HepG2 (cell line): Measurements from ENCODE around the gene EMILIN3. TPM values are rescaled to one million over a fixed set of nuclear protein-coding genes. Genes with fewer than 3 reads are reported as not detected.

Experiments used
- HNF4A ChIP-seq: sonication (generic); formaldehyde crosslinking; IDR thresholded peaks from 2 replicates; pipeline ENCODE4 v1.4.0; 2020; ENCODE audit warnings: missing genetic modification reagents
- MIXL1 ChIP-seq: IDR thresholded peaks from 2 replicates; pipeline ENCODE4 v1.6.1; 2016
- PAXIP1 ChIP-seq: sonication (generic); formaldehyde crosslinking; conservative IDR thresholded peaks from 2 replicates; pipeline ENCODE4 v1.4.0; 2020; ENCODE audit warnings: mild to moderate bottlenecking, missing genetic modification reagents, moderate library complexity
- SKIL ChIP-seq: sonication (generic); formaldehyde crosslinking; IDR thresholded peaks from 2 replicates; pipeline ENCODE4 v1.8.0; 2022; ENCODE audit warnings: missing genetic modification reagents, mild to moderate bottlenecking, moderate library complexity, borderline replicate concordance
- WIZ ChIP-seq: sonication (generic); formaldehyde crosslinking; IDR thresholded peaks from 2 replicates; pipeline ENCODE4 v1.5.1; 2020; ENCODE audit warnings: mild to moderate bottlenecking, missing genetic modification reagents
- polyA plus RNA-seq, 8 experiments: library from polyadenylated mRNA; depleted of rRNA in 3 of 8; stranded (reverse) in 7 of 8; unstranded in 1 of 8; fragments of >200 nt; fragmentation: Illumina TruSeq in 4 of 8; extraction: Trizol in 4 of 8; gene quantifications; 2 replicates each; pipeline versions ENCODE4 v1.2.1 to v1.2.3, GENCODE V29; 2011 to 2016; ENCODE audit warnings: low read depth in 4 of 8, missing spikeins in 1 of 8, mixed read lengths in 1 of 8; ENCODE audit not compliant: insufficient read depth in 1 of 8
- total RNA-seq, 5 experiments: library from RNA; depleted of rRNA; stranded (reverse); fragments of >200 nt; fragmentation: Illumina TruSeq; extraction: Trizol; gene quantifications; 2 replicates each; pipeline ENCODE4 v1.2.3, GENCODE V29; 2016; ENCODE audit warnings: low read depth in 1 of 5

Gene EMILIN3
- total and polyA plus RNA-seq, 2 of the 13 experiments (the other 11 are each of a cell fraction or from before 2014, with no cell fraction given) = 0.25 to 0.29 TPM

- TF ChIP-seq PAXIP1 = peak; percentile 36; the same call in 1 of the 2 replicates
- TF ChIP-seq MIXL1 (CRISPR knock-in tag) = no peak
- no peak for TF ChIP-seq SKIL
- TF ChIP-seq HNF4A (CRISPR knock-in tag) = 0 out of 2 replicates have a peak, but pooled peaks have one; percentile 4
- no peak for TF ChIP-seq WIZ (CRISPR knock-in tag)
Measured at GRCh38 chr20:41375846-41376245, 9.2 kb upstream of the EMILIN3 start (continued).
